SH-SY5Y (cell line): ENCODE results near the gene CYBB.

Source experiments
- GATA2 ChIP-seq: IDR thresholded peaks from 2 replicates; pipeline ENCODE4 v1.6.1; 2011; ENCODE audit warnings: mild to moderate bottlenecking, low read depth, low read length
- GATA3 ChIP-seq: IDR thresholded peaks from 2 replicates; pipeline ENCODE4 v1.6.1; 2011; ENCODE audit warnings: low read depth, mild to moderate bottlenecking, low read length, moderate library complexity

DNA sequence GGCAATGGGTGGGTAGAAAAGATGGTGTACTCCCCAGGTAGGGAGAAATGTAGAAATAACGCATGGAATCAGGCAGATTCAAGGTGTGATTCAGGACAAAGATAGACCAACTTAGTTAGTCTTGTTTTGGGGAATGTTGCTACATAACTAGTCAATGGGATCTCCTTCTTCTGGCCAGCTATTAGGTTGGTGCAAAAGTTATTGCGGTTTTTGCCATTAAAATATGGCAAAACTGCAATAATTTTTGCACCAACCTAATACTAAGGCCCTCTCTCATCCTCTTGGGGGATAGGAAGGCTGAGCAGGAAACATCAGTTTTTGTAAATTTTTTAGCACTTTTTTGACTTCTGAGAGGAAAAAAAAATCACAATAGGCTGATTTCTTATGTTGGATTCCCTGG, 23.2 kb downstream of the CYBB start:
- TF ChIP-seq GATA3 (no peak), GATA2 (no peak)
